ENCODE results near the gene HDAC4.

Gene HDAC4

DNA sequence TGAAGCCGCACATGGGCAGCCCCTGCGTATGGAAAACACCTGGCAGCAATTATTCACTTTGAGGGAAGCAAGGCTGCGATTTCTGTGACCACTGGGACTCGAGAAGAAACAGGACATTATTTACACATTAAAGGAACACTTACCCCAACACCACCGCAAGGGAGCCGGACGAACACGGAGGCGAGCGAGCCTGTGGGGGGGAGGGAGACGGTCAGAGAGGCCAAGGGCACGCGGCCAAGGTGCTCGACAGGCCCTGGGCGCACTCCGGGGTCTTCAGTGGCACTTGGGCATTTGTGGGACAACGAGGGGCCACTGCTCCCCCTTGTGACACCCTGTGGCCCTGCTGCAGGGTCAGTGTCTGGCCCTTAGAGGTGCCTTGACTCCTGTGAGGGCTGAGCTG, 306.0 kb downstream of the HDAC4 start:
- no peak for DNase-seq

DNA sequence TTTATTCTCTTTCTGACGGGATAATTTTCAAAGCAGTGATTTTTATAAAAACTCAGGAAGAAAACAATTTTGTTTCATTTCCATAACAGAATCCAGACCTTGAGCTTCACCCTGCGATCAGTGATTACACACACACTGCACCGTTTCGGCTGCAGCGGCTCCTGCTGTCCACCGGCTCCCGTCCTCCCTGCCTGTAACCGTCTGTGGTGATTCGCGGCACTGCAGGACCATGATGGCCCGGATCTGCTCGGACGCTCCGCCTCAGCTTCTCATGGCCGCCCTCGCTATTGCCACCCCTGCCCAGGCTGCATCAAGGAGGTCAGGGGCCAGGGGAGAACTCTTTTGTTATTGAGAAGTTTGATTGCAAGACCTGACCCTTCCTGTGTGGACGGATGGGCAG, 306.9 kb downstream of the HDAC4 start:
- DNase-seq, result no peak

DNA sequence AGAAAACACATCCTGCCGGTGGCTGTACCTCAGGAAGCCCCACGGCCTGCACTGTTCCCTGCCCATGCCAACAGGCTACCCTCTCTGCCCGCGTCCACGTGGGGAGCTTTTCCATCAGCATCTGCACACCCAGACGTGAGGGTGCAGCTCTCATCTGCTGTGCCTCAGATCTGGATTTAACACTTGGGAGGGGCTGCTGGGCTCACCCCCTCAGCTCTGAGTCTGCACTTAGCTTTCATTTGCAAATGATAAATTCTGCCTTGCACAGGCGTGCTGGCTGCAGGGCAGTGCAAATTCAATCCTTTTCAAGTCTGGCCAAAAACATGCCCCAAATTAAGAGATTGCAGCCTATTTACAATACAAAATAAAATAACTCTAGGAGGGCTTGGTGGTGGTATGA, 307.3 kb downstream of the HDAC4 start:
- no peak for DNase-seq

DNA sequence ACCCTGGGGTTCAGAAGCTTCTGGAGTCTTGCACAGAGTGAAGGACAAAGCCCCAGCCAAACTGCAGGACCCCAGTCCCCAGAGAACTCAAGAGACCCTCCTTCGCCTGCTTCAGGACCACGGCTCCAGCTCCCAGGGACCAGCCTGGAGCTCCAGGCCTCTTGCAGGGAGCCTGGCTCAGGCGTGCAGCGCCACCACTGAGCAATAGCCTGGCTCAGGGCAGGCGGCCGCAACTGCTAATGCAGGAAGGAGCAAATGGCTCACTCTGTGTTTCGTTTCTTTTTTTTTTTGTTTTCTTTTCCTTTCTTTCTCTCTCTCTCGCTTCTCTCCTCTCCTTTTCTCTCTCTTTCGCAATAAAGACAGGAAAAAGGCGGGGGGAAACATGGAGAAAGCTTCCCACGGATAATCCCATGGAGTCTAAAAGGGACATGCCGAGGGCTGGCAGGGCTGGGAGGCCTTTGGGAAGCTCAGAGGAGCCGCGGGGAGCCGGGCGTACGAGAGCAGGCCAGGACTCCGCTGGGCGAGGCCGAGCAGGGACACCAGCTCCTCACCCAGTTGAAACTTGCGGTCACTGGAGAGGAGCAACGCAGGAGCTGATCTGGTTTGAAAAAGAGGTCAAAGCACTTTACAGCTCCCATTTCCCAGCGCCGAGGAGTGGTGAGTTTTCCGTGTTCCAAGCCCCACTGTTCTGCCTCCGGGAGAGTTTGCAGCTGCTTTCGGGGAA, 308.1 kb downstream of the HDAC4 start:
- no peak for DNase-seq

DNA sequence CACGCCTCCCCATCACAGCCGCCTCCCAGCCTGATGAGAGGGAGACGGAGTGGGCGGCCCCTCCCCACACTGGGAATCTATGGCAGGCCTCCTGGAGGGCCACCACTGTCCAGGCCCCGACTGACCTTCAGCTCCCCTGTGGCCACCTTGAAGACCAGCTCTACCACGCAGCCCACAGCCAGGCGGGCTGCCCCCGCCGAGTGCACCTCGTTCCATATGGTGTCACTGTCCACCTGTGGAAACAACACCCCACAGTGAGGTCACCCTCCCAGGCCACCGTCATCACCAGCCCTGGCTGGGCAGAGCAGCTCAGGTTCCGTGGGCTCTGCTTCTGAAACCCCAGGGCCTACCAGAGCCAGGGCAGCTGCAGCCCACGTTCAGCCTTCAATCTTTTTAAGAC, 310.9 kb downstream of the HDAC4 start:
- no peak for DNase-seq

DNA sequence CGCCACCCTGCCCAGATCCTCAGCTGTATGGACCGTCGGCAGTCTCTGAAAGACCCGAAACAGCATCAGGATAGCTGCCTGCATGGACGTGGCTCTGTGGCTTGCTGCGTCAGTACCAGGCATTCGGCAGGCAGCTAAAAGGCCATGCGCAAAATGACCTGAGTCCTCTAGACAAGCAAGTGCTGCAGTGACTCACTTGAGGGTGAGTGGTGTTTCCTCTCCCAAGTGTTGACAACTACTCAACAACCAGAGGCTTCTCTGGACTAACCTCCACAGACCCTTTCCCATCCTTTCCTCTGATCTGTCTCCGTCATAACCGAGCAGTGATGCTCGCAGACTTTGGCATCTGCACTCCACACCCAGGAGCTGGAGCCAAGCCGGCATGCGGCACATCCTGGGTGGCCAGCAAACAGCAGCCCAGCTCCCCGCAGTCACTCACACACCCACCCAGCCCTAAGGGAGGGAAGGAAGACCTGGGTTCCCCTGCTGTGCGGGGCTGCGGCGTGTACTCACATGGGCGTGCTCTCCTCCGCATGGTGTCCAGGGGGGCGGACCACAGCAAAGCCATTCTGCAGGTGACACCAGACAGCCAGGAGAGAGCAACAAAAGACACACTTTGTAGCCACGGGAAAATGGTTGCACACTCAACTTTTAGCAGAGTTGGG, 313.6 kb downstream of the HDAC4 start:
- DNase-seq, result no peak

DNA sequence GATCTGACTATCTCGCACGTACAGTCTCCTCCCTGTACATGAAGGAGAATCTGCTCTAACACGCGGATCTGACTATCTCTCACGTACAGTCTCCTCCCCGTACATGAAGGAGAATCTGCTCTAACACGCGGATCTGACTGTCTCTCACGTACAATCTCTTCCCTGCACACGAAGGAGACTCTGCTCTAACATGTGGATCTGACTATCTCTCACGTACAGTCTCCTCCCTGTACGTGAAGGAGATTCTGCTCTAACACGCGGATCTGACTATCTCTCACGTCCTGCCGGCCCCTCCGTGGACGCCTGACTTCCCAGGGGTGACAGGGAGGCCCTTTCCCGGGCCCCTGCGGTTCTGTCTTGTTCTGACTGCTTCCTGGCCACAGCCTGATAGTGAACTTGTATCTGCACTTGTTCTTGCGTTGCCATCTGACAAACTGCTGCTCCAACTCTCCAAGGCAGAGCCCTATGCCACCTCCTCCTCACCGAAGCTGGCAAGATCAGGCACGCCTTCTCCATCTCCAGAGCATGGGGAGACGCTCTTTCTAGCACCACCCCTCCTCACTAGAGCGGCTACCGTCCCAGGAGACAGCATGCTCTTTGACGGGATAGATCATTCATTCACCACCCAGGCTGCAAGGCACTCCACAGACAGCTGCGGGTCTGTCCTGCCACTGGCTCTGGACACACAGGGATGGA, 314.3 kb downstream of the HDAC4 start:
- no peak for DNase-seq

DNA sequence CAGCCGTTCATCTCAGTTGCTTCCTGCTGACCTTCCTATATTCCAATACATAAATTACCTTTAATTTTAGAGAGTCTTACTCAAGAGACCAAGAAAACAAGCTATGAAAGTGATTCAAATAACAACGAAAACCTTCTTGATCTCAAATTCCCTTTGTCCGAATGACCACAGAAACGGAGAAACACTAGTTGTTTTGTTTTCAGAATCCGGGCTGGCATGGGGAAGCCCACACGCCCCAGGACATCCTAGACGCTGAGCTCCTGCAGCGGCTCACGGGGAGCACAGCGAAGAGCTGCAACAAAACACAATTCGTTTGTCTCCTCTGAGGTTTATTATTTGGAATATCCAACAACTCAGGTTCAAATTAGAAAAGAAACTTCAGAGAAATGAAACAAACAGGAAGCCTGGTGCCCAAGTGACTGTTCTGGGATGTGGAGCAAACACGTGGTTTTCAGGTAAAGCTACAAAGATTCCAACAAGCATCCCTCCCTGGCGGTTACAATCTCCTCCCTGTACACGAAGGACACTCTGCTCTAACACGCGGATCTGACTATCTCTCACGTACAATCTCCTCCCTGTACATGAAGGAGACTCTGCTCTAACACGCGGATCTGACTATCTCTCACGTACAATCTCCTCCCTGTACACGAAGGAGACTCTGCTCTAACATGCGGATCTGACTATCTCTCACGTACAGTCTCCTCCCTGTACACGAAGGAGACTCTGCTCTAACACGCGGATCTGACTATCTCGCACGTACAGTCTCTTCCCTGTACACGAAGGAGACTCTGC, 315.4 kb downstream of the HDAC4 start:
- DNase-seq, result no peak

DNA sequence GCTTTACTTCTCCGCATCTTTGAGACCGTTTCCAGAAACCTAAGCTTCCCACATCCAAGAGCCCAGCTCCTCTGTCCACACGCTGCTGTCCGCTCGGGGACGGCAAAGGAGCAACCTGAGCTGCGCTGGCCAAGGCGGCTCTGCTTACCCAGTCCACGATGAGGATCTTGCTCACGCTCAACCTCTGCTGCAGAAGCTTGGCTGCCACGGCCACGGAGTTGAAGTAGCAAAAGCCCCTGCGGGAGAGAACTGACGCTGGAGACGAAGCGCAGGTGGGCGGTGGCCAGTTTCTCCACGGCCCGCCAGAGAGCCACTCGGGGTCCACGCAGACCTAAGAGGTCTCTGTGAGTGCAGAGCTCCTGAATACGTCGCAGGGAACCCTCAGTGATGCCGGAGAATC, 316.8 kb downstream of the HDAC4 start:
- no peak for DNase-seq

DNA sequence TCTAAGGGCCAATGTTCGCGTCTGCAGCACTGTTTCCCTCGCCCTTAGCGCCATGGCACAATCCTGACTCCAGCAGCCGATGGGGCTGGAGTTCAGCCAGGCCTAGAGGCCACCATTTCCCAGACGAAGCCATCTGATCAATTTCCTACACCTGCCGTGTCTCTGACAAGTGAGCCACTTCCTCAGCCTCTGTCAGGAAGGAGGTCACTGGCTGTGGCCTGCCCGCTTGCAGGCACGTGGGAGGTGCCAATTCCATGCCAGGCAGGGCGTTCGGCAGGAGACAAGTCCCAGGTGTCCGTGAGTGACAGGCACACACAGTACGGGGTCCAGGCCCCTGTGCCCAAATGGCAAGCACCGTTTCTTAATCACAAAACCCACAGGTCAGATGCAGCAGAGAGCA, 318.4 kb downstream of the HDAC4 start:
- no peak for DNase-seq

DNA sequence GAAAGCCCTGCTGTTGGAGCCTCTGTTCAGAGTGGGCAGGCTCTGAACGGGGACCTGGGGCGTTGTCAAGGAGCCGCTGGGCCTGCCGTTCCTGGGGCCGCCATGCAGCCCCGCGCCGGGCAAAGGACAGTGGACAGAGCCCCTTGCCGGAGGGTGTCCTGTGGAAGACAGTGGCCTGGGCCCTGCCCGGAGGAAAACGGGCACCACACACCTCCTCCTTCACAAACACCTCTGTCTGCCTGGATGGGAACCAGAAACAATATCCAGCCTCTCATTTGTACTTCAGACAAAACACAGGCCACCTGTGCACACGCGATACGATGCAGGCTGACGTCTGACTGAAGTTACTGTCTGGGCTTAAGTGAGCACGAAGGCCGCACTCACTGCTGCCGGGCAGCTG, 319.2 kb downstream of the HDAC4 start:
- no peak for DNase-seq

DNA sequence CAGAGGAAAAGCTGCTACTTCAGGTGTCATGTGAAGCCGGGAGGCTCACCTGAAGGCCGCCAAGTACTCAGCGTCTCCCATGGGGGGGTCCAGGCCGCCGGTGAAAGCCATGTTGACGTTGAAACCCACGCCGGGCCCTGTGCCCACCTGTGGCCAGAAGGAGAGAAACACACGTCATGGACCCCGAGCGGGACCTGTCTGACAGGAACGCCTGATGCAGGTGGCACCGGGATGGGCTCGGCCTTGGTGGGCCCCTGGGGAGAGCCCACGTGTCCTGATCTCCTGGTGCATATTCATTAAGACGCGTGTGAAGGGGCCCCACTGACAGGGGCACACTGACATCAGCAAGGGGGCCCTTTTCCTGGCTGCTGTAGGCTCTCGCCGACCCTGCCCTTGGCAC, 319.8 kb downstream of the HDAC4 start:
- no peak for DNase-seq

DNA sequence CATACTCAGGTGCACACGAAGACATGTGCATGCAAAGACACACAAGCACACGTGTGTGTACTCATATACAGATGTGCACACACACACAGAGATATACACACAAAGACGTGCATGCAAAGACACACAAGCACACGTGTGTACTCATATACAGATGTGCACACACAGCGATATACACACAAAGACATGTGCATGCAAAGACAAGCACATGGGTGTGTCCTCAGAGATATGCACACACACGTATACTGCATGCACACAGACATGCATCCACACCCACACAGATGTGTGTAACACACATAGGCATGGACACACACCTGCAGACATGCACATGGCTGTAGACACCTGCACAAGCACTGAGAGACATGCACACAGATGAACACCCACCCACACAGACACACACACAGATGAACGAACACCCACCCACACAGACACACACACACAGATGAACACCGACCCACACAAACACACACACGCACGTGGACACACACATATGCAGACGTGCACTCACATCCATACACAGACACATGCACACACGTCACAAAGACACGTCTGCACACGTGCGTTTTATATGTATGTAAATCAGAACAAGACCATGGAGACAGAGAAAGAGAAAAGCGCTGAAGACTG, 321.0 kb downstream of the HDAC4 start:
- no peak for DNase-seq

DNA sequence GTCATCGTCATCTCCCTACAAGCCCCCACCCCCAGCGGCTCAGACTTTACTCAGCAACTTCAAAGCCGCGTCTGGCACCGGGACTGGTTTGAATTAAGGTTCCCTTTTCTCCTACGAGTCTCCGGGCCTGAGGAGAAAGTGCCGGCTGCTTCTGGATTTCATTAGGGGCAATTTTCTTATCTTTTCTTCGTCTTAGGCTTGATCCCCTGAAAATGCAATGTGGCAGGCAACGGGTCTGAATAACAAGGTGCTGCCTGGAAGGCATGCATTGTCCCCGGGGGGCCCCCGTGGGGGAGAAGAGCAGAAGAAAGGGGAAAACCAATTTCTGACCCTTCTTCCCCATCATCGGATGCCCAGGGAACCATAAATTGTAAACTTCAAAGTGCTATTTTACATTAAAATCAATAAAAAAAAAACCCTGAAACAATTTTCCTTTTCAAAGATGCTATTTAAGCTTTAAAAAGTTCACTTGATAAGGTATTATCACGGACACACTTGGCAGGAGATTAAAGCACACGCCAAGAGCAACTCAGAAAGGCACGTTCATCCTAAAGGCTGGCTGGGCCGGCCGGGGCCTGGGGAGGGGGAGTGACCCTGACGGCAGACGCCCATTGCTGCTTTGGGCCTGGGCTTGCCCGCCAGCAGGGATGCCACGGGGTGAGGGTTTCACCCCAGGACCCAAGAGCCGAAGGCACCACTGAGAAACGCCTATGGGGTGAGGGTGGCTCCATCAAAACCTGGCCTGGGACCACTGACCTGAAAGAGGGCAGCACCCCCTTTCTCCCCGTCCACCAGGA, 322.5 kb downstream of the HDAC4 start:
- DNase-seq, result no peak

DNA sequence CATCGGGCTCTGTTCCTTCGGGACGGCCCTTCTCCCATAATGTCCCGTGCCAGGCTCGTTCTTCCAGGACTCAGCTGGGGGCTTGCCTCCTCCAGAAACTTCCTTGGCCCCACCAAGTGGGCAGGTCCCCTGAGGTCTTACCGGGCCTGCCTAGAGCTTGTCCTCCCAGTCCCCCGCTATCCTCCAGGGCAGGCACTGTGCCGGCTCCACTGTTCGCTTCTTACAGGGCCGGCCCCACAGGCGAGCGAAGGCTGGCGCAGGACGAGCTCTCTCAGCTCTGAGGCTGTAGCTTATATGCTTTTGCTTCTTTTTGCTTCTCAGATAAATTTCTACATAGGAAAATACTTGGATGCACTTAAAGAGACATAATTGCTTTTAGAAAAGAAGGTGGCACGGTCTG, 323.6 kb downstream of the HDAC4 start:
- DNase-seq, result no peak

DNA sequence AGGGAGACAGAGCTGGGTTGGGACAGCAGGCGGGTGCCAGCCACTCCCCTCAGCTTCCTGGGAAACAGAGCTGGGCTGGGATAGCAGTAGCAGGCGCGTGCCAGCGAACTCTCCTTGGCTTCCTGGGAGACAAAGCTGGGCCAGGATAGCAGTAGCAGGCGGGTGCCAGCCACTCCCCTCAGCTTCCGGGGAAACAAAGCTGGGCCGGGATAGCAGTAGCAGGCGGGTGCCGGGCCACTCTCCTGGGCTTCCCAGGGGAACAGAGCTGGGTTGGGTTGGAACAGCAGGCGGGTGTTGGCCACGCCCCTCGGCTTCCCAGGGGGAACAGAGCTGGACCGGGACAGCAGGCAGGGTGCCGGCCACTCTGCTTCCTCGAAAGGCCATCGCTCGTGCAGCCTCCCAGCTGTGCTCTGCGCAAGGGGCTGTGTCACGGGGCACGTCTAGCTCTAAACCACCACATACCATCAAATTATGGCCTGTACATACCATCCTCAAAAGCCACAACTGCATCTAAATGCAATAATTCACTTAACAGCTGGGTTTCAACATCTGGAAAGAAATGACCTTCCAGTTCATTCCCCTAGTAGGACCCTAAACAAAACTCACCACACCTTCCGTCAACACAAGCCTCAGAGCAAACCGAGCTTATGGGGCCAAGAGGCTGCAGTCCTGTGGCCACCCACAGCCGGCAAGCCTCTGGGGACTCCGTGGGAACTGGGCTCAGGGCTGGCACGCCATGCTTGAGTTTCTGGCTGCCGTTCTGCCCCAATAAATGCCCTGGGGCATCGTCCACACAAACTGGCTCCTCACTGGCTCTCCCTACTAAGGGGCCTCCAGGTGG, 324.7 kb downstream of the HDAC4 start:
- no peak for DNase-seq

DNA sequence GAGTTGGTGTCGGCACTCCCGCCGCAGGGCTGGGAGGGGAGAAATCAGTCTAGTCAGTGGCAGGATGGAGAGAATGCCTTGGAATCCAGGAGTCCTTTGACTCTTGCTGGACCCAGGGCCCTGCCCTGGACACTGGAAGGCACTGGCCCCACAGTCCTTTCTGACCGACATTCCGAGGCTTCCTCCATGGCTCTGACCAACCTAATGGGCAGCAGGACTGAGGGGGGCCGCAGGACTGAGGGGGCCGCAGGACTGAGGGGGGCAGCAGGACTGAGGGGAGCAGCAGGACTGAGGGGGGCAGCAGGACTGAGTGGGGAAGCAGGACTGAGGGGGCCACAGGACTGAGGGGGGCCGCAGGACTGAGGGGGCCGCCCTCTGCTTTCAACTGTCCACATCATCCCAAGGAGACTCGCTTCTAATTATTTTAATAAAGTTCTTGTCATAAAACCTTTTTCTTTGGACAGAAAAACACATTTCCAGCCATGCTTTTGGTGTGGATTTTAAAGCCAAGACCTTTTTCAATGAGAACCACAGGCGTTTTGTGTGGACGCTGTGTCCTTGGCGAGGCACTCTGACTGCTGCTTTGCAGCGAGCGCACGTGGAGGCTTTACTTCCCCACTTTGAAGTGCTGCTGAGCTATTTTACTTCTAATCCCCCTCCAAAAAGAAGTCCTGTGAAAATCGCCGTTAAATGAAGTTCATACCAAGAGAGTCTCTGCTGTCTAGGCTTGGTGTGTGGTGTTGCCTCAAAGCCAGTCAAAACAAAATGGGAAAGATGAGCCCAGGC, 326.9 kb downstream of the HDAC4 start:
- no peak for DNase-seq

DNA sequence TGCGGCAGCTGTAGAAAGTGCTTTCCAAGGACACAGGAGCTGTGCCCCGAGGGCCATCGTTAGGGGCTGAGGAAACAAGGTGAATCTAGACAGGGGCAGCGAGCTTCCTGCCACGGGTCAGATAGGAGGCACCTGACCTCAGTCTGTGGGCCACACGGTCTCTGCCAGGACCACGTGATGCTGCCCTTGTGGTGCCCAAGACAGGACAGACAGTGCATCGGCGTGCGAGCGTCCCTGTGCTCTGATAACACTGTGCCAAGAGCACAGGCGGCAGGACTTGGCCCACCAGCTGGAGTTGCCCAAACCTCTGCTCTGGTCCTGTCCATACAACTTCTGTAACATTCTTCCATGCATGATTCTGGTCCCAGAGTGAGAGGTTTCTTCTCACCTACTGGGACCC, 327.6 kb downstream of the HDAC4 start:
- no peak for DNase-seq

DNA sequence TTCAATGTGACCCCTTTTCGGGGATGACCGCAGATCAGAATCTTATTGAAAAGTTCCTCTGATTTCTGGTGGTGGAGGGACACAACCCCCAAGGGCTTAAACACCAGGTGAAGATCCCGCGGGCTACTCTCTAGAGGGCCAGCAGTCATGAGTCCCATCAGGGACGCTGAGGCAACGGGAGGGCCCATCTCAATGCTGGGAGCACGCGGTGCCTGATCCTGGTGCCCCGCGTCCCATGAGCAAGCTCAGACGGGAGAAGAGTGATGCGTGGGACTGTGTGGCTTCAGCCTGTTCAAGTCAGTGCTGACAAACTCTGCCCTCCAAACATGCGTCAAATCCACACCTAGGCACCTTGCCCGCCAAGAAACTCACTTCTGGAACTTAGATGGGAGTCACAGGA, 328.0 kb downstream of the HDAC4 start:
- no peak for DNase-seq

DNA sequence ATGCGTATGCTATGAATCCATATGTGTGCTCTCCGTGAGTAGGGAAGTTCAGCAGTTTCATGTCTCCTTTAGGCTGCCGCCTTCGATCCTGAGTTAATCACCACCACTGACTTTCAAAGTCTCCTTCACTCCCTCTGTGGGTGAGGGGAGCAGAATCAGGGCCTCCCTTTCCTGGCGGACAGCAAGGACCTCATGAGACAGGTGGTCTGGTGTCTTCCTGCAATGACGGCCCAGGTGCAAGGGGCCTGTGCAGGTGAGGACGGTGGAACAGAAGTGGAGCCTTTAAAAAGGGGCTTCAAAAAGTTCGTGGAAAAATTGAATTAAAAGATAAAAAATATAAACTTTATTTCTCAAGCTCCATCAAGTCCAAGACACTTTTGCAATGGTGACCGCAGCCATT, 330.4 kb downstream of the HDAC4 start:
- no peak for DNase-seq
